ENCODE results near the gene BACE1. TPM values are rescaled to one million over a fixed set of nuclear protein-coding genes. Genes with fewer than 3 reads are reported as not detected.

The BACE1 gene
- total RNA-seq, 1 donor from 2014 or later = 17.2 TPM

GRCh38 chr11:117298195-117298594 is 17.9 kb downstream of the BACE1 start:
- Histone ChIP-seq H3K36me3 (ENCODE audit: control insufficient read depth, insufficient read depth, low read length) (no peaks in the 10 kb centered on the region), H3K4me3 (ENCODE audit: low read depth, low read length) (no peak overlapping the region), H3K27me3 (ENCODE audit: control insufficient read depth, insufficient read depth, low read length) (no peaks in the 10 kb centered on the region)
- no peak for TF ChIP-seq CTCF (IDR thresholded peaks at IDR 0.05; ENCODE audit: insufficient read depth, low read length, poor library complexity, severe bottlenecking)
- no peak for DNase-seq (ENCODE audit: low read depth)

- DNase-seq (ENCODE audit: low read depth) = no peak
- no peak for TF ChIP-seq CTCF (IDR thresholded peaks at IDR 0.05; ENCODE audit: insufficient read depth, low read length, poor library complexity, severe bottlenecking)
- Histone ChIP-seq H3K27me3 (ENCODE audit: control insufficient read depth, insufficient read depth, low read length) (no peaks in the 10 kb centered on the region), H3K36me3 (ENCODE audit: control insufficient read depth, insufficient read depth, low read length) (no peaks in the 10 kb centered on the region), H3K4me3 (ENCODE audit: low read depth, low read length) (no peak overlapping the region)
Observed at GRCh38 chr11:117296881-117297280, 19.2 kb downstream of the BACE1 start.

DNA sequence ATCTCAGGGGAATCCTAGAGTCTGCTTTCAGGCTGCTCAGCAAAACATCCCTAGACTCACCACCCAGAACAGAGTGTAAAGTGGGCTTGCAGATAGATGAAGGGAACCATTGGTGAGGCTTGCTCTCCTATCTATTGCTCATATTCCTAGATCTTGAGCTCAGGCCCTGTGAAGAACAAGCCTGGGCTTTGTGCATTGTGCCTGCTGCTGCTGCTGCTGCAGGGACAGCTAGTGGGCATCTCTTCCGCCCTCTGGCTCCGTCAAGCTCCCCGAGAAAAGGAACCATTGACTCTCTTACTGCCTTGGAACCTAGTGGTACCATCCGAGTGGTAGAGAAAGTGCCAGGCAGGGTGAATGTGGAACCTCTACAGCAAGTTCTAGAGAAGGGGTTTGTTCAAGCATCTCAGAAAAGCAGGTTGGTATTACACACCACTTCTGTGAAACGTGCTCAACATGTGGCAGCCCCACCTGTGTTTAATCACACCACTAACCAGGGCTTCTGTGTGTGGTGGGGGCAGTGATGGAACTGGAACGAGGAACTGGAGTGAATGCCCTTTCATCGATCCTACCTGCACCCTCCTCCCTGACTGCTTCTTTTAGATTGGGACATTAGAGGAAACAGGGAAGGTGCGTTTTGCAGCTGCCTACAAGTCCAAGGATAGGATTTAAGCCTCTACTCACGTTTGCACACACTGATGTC is 20.5 kb downstream of the BACE1 start:
- no peak for DNase-seq (ENCODE audit: low read depth)

GRCh38 chr11:117292616-117293015 is 23.4 kb downstream of the BACE1 start:
- Histone ChIP-seq H3K36me3 (ENCODE audit: control insufficient read depth, insufficient read depth, low read length) (no peaks in the 10 kb centered on the region), H3K4me3 (ENCODE audit: low read depth, low read length) (no peak overlapping the region), H3K27me3 (ENCODE audit: control insufficient read depth, insufficient read depth, low read length) (no peaks in the 10 kb centered on the region)
- no peak for TF ChIP-seq CTCF (IDR thresholded peaks at IDR 0.05; ENCODE audit: insufficient read depth, low read length, poor library complexity, severe bottlenecking)
- no peak for DNase-seq (ENCODE audit: low read depth)

More for the DNA sequence above, 20.5 kb downstream of the BACE1 start:
- TF ChIP-seq CTCF (IDR thresholded peaks at IDR 0.05; ENCODE audit: insufficient read depth, low read length, poor library complexity, severe bottlenecking) = no peak
- H3K4me3 ChIP-seq (ENCODE audit: low read depth, low read length) = no peak overlapping the region
- no peaks in the 10 kb centered on the region for H3K27me3 ChIP-seq (ENCODE audit: control insufficient read depth, insufficient read depth, low read length)
- no peaks in the 10 kb centered on the region for H3K36me3 ChIP-seq (ENCODE audit: control insufficient read depth, insufficient read depth, low read length)

GRCh38 chr11:117290809-117291396 is 25.2 kb downstream of the BACE1 start, which contains the start of gene BACE1-AS:
Gene BACE1-AS, plus strand, starts transcription at chr11:117291346.
- no peak for TF ChIP-seq CTCF (IDR thresholded peaks at IDR 0.05; ENCODE audit: insufficient read depth, low read length, poor library complexity, severe bottlenecking)
- DNase-seq (ENCODE audit: low read depth) = no peak
- Histone ChIP-seq H3K4me3 (ENCODE audit: low read depth, low read length) (no peak within 1 kb of the TSS), H3K36me3 (ENCODE audit: control insufficient read depth, insufficient read depth, low read length) (no peaks in the 10 kb centered on the region), H3K27me3 (ENCODE audit: control insufficient read depth, insufficient read depth, low read length) (no peaks in the 10 kb centered on the region)

Measured in kidney epithelial cell (primary cell).